ENCODE measurements around the gene FTO.

The FTO gene

DNA sequence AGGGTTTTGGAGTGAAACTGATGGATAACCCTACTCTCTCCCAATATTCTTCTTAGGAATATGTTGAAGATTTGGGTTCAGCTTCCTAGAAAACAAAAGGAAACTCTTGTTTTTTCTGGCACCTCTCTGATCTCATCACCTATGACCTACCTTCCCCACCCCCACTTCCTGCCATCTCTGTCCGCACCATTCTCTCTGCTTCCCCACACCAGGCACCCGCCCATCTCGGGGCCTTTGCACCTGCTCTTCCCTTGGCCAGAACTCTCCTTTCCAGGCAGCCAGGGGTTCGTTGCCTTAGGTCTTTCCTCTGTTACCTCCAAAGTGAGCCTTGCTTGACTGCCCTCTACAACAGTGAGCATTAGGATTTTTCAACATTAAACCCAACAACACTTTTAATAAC, 423.0 kb downstream of the FTO start:
- H3K4me3 ChIP-seq (ENCODE audit: low read depth, low read length), result no peak overlapping the region
- TF ChIP-seq, protein P1, sequence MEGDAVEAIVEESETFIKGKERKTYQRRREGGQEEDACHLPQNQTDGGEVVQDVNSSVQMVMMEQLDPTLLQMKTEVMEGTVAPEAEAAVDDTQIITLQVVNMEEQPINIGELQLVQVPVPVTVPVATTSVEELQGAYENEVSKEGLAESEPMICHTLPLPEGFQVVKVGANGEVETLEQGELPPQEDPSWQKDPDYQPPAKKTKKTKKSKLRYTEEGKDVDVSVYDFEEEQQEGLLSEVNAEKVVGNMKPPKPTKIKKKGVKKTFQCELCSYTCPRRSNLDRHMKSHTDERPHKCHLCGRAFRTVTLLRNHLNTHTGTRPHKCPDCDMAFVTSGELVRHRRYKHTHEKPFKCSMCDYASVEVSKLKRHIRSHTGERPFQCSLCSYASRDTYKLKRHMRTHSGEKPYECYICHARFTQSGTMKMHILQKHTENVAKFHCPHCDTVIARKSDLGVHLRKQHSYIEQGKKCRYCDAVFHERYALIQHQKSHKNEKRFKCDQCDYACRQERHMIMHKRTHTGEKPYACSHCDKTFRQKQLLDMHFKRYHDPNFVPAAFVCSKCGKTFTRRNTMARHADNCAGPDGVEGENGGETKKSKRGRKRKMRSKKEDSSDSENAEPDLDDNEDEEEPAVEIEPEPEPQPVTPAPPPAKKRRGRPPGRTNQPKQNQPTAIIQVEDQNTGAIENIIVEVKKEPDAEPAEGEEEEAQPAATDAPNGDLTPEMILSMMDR (IDR thresholded peaks at IDR 0.05; ENCODE audit: borderline replicate concordance, insufficient read depth, low read depth, low read length), result no peak

DNA sequence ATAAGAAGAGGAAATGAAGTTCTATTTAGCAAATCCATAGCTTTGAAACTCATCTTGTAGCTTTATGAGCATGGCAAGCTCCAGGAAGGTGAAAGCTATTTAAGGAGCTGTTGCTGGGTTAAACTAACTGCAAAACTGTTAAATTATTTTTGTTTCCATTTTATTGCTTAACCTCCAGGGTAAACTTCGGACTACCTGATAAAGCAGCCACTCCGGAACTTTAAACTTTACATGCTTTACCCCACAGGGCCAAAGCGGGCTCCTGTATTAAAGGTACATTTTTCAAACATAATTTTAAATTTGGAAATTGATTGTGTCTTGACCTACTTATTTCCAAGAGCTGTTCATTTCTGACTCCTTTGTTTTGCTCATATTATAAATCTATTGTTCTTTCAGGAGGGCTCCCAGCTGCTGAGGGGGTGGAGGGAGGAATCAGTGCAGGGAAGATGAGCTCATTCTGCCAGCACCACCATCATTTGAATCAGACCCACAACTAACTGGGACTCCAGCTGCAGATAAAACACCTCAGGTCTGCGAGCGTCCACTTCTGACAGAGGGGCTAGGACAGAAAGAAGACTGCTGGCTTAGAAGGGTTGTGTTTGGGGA, 424.8 kb downstream of the FTO start:
- H3K4me3 ChIP-seq (ENCODE audit: low read depth, low read length), result no peak overlapping the region
- TF ChIP-seq, protein P1 (IDR thresholded peaks at IDR 0.05; ENCODE audit: borderline replicate concordance, insufficient read depth, low read depth, low read length), result no peak

DNA sequence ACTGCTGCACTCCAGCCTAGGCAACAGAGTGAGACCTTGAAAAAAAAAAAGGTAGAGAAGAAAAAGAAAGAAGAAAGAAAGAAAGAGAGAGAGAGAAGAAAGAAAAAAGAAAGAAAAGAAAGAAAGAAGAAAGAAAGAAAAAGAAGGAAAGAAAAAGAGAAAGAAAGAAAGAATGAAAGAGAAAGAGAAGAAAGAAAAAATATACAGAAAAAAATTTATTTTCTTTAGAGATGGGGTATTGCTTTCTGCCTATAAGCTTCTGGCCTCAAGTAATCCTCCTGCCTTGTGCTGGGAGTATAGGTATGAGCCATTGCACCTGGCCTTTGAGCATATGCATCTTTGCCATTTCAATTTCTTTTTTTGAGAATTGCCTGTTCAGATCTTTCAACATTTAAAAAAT, 425.9 kb downstream of the FTO start:
- TF ChIP-seq, protein P1 (IDR thresholded peaks at IDR 0.05; ENCODE audit: borderline replicate concordance, insufficient read depth, low read depth, low read length), result no peak
- H3K4me3 ChIP-seq (ENCODE audit: low read depth, low read length), result no peak overlapping the region

DNA sequence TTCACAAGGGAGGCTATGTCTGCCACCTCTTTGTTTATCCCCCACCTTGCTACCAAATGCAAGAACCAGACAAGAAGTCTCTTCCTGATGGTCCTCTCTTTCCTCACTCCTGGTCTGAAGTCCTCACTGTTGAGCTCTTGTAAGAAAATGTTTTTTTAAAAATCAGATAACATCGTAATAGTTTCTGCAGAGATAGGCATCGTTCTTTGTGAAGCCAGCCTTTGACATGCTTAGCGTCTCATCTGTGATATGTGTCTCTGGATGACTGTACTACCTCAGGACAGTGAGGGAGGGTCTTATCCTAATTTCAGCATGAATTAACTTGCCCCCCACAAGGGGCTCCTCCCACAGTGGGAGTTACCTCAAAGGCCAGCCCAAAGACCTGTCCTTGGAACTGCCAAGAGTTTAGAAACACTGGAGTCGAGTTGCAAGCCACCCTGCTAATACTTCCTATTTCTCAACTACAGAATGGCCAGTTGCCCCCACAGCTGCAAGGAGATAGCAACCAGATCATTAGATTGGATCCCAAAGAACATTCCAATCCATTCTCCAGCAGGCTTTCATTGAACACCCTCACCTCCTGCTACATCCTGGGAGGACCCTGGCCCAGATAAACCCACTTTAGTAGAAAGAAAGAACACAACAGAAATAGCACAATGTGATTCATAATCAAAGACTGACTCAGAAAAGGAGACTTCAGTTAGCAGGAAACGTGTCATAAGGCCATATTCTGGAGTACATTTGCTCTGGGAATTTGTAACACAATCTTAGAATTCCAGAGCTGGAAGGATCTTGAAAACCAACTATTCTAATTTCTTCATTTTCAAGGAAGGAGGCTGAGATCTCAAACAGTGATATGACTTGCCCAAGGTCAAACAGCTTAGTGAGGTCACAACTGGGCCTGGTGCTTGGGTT, 431.7 kb downstream of the FTO start:
- H3K4me3 ChIP-seq (ENCODE audit: low read depth, low read length), result no peak overlapping the region
- TF ChIP-seq, protein P1 (IDR thresholded peaks at IDR 0.05; ENCODE audit: borderline replicate concordance, insufficient read depth, low read depth, low read length), result no peak

DNA sequence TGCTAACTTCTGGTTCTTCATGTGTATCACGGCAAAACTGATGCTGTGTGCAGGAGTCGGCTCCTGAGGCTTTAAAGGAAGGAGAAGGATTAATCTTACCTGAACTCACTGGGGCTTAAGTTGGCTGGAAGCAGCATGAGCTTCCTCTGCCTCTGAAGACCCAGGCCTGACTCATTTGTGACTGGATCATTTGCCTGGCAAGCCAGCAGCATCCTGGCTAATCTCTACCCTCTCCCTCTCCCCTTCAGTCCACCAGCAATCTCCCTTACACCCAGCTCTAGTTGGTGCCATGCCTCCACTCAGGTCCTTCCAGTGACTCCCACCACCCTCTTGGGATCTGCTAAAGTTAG, 432.3 kb downstream of the FTO start:
- TF ChIP-seq, protein P1 (IDR thresholded peaks at IDR 0.05; ENCODE audit: borderline replicate concordance, insufficient read depth, low read depth, low read length), result no peak
- H3K4me3 ChIP-seq (ENCODE audit: low read depth, low read length), result no peak overlapping the region

DNA sequence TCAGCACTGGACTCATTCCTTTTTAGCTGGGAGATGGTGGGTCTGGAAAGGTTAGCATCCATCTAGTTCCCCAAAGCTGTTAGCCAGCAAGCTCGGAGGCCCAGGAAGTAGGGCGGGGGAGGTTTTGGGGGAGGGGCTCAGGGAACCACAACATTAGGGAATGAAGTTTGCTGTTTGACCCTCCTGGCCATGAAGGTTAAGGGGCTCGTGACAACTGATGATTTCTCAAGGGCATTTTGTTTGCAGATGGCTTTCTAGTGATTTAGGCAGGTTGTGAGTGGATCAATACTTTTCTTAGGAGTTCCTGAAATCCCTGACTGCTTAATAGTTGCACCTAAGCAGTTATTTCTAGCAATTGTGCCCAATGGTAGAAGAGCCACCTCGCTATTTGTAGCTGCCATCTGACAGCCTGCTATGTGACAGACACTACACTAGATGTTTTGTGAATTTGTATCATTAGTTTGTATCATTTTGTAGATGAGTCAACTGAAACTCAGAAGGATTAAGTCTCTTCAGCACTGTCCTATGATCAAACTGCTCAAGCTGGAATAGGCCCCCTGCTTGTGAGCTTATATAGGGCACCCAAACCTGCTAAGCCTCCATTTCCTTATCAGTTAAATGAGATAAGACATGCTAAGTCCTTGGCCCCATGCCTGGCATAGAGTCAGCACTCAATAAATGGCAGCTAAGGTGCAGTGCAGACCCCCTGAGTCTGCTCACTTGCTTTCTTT, 436.3 kb downstream of the FTO start:
- TF ChIP-seq, protein P1 (IDR thresholded peaks at IDR 0.05; ENCODE audit: borderline replicate concordance, insufficient read depth, low read depth, low read length), result no peak
- H3K4me3 ChIP-seq (ENCODE audit: low read depth, low read length), result no peak overlapping the region

Measured in GM12875 (cell line).